GM18873 (cell line): ENCODE results near the gene SPATA25.
A peak's percentile ranks its signal among the peaks of the same experiment; 100 is the strongest.

Experiments used
- ATAC-seq: cut with Tn5 transposase; IDR thresholded peaks from one replicate; pipeline ENCODE4 v1.9.1; 2021; ENCODE audit warnings: mild to moderate bottlenecking, moderate library complexity, moderate number of reproducible peaks; ENCODE audit not compliant: unreplicated experiment, low FRiP score

SPATA25 gene

DNA sequence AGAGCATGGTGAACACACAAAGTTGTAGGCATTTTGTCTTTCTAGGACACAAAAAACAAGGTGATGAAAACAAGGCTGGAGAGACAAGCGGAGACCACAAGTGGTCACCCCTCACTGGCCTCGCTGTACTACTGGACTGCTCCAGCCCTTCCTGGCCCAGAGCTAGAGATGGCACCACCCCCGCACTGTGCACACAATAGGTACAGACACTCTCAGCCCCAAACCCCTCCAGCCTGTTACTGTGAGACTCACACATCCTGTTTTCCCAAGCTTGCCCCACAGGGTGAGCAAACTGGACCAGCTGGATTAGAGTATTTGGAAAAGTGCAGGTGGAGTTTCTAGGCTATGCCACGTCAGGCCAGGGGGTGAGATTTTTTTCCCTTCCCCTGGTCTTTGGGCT, 14.8 kb downstream of the SPATA25 start:
- no peak for ATAC-seq

GRCh38 chr20:45867819-45868176, 19.6 kb downstream of the SPATA25 start:
- ATAC-seq: no peak

- ATAC-seq: no peak
Observed at GRCh38 chr20:45867136-45867818, 20.1 kb downstream of the SPATA25 start.

DNA sequence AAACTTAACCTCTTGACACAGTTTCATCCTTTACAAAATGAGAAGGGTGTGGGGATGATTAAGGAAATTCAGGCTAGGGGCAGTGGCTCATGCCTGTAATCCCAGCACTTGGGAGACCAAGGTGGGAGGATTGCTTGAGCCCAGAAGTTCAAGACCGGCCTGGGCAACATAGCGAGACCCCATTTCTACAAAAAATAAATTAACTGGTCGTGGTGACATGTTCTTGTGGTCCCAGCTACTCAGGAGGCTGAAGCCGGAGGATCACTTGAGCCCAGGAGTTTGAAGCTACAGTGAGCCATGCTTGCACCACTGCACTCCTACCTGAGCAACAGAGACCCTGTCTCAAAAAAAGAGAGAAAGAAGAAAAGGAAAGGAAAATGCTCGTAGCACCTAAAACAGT, 21.0 kb downstream of the SPATA25 start:
- no peak for ATAC-seq

DNA sequence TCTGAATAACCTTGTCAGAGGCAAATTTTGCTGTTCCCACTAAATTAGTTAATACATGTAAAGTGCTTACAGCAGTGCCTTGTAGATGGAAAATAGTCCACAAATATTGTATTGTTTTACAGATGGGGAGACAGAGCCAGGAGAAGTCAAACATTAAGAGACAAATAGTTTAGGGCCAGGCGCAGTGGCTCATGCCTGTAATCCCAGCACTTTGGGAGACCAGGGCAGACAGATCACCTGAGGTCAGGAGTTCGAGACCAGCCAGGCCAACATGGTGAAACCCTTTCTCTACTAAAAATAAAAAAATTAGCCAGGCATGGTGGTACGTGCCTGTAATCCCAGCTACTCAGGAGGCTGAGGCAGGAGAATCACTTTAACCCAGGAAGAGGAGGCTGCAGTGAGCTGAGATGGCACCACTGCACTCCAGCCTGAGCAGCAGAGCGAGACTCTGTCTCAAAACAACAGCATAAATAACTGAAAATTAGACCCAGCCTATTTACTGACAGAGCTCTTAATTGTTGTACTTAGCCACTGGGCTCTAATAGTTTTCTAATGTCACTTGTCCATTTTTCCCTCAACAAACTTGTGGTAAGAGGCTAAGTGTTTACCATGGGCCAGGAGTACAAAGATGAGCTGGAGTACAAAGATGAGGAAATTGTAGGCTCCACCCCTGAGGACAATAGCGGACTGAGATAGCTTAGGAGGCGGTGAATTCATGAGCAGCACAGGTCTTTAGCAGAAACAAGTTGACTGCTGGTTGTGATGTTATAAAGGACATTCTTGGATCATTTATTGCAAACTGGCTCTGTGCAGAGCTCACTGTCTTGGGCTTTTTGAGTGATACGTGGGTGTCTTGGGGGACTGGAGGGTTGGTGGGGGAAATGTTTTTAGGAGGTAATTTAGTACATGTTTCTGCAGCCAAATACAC, 23.6 kb downstream of the SPATA25 start:
- no peak for ATAC-seq

GRCh38 chr20:45861221-45862075, 26.0 kb downstream of the SPATA25 start:
- no peak for ATAC-seq

GRCh38 chr20:45860560-45861220, 26.7 kb downstream of the SPATA25 start:
- no peak for ATAC-seq

DNA sequence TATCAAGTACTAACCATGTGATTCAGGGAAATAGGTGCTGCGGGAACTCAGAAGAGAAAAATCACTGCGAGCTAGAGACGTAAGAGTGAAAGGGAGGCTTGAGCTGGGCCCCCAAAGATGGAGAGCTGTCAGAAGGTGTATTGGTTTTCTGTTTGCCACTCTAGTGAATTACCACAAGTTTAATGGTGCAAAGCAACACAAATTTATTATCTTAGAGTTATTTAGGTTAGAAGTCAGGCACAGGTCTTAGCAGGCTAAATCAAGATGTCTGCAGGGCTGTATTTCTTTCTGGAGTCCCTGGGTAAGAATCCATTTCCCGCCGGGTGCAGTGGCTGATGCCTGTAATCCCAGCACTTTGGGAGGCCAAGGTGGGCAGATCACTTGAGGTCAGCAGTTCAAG, 27.5 kb downstream of the SPATA25 start:
- ATAC-seq: no peak

GRCh38 chr20:45857882-45858216, 29.6 kb downstream of the SPATA25 start:
- no peak for ATAC-seq

DNA sequence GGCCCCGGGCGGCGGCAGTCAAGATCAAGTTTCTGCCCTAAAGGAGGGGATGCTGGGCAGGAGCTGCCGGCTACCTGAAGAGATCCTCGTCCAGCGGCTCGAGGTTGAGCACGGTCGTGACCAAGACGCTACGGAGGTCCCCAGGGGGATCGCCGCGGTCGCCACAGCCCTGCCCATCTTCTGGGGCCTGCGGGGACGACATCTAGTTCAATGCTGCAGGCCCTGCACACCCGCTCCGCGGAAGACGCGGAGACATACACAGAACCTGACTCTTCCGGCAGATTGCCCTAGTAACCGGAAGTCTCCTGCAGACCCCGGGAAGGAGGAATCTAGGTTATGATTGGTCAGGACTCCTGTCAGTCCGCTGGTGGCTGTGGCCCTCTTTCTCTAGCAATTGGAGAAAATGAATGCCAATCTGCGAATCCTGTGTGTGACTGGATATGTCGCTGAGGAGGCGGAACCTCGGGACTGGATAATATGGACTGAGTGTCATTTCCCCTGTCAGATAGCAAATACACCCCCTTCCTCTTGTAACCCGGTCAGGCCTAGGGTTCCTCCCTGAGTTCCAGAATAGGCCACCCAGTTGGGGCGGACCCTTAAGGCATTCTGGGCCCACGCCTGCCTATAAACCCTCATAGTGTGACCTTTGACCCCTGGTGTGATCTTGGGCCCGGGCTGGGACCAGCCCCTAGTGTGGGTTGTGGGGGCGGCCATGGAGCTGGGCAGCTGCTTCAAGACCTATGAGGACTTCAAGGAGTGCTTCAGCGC, 30.1 kb downstream of the SPATA25 start, which contains the start of the genes ACOT8 and ZSWIM3:
TSS of gene ACOT8 (minus strand) at position 279 of the 768 bp plus-strand sequence. CDS start at position 202, 77 bp downstream.
TSS of gene ZSWIM3 (plus strand) at position 501 of the 768 bp plus-strand sequence. CDS start at position 713, 212 bp downstream.
- peak; percentile 95 for ATAC-seq

DNA sequence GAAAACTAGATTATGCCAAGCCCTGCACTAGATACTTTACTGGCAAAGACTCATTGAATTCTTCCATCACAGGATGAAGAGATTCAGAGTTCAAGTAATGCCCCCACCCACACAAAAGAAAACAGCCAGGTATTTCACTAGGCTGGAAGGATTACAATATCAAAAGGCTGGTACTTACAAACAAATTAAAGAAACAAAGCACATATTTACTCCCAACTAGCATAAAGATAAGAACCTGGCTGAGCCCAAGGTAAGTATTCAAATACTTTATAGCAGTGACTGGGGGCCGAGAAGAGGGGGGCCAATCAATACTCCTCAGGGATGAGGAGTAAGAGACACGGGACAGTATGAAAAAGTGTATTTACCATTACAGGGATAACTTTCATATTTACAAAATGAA, 33.9 kb downstream of the SPATA25 start:
- no peak for ATAC-seq

- no peak for ATAC-seq
Observed at GRCh38 chr20:45852326-45852725, 35.1 kb downstream of the SPATA25 start.

GRCh38 chr20:45851501-45851900, 35.9 kb downstream of the SPATA25 start:
- no peak for ATAC-seq

GRCh38 chr20:45850926-45851325, 36.5 kb downstream of the SPATA25 start:
- no peak for ATAC-seq

DNA sequence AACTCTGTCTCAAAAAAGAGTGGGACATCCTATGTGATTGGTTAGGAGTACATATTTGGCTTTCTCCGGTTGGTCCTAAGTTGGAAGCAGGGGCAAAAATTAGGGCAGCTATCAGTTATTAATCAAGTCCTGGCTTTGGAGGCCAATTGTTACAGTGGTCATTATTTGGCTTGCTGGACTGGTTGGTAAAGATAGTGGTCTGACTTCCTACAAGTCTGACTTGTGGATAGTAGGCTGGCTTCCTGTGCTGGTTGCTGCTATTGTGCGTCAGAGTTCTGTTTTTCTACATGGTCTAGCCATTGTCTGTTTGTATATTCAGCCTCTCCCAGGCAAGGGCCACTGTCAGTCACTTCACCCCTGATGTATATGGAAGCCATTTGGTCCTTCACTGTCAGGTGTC, 37.2 kb downstream of the SPATA25 start:
- no peak for ATAC-seq

GRCh38 chr20:45848969-45849582, 38.3 kb downstream of the SPATA25 start:
- no peak for ATAC-seq

GRCh38 chr20:45848421-45848820, 39.0 kb downstream of the SPATA25 start:
- ATAC-seq: no peak

- no peak for ATAC-seq
Observed at GRCh38 chr20:45845452-45845851, 42.0 kb downstream of the SPATA25 start.

GRCh38 chr20:45843506-45843905, 43.9 kb downstream of the SPATA25 start:
- ATAC-seq: no peak
